ENCODE measurements around the gene EDC3.
A peak's percentile ranks its signal among the peaks of the same experiment; 100 is the strongest.

EDC3 gene

GRCh38 chr15:74626336-74626735 is 69.5 kb downstream of the EDC3 start:
- DNase-seq (ENCODE audit: low read depth) = no peak

DNA sequence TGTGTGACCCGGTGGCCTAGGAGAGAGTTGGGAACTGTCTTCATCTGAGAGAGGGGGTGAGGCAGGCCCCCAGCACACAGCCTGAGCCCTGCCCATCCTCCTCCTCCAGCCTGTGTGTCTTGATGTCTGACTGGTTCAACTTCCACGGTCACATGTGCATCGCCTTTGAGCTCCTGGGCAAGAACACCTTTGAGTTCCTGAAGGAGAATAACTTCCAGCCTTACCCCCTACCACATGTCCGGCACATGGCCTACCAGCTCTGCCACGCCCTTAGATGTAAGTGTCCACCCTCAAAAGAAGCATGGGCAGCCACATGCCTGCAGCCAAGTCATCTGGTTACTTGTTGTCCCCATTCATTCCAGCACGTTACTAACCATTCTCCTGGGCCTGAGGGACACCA is 70.1 kb downstream of the EDC3 start:
- DNase-seq (ENCODE audit: low read depth) = no peak

GRCh38 chr15:74624020-74624602 is 71.7 kb downstream of the EDC3 start:
- no peak for DNase-seq (ENCODE audit: low read depth)

- DNase-seq (ENCODE audit: low read depth) = no peak
Measured at GRCh38 chr15:74622758-74623157, 73.1 kb downstream of the EDC3 start.

- no peak for DNase-seq (ENCODE audit: low read depth)
Measured at GRCh38 chr15:74621936-74622335, 73.9 kb downstream of the EDC3 start.

GRCh38 chr15:74621546-74621920 is 74.3 kb downstream of the EDC3 start:
- no peak for DNase-seq (ENCODE audit: low read depth)

DNA sequence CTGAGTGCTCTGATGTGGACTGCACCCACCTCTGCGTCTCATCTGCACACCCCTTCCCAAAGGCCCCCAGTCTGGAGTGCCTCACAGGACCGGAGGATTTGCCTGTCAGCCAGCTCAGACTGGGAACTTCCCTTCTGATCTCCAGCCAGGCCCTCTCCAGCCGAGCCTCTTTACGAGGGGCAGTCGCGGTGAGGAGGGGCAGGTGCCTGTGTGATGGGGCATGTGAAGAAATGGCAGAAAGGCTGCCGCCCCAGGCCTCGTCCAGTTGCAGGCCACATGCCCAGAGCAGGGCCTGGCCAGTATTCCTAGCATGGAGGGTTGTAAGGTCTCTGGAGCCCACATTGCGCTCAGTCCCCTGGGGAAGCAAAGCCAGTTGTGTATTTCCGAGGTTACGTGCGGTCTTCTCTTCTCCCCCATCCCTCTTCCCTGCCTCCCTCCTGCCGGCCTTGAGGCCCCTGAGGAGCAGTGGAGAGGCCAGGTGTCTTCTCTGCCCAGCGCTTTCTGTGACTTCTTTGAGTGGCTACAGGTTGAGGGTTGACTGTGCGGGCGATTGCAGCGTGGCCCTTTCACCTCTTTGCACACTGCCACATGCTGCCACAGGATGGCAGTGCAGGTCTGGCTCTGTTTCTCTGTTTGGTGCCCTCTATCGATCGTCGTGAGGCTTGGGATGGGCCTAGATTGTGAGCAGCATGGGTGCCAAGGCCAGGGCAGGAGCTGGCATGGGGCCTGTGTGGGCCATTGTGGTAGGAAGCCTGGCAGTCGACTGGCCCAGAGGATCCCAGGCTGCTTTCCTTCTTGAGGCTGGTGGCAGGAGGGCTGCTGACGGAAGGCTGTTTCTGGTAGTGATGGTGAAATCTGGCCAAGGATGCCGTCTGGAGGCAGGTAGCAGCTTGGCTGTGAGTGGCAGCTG is 74.9 kb downstream of the EDC3 start:
- peak; percentile 73 for DNase-seq (ENCODE audit: low read depth)

DNA sequence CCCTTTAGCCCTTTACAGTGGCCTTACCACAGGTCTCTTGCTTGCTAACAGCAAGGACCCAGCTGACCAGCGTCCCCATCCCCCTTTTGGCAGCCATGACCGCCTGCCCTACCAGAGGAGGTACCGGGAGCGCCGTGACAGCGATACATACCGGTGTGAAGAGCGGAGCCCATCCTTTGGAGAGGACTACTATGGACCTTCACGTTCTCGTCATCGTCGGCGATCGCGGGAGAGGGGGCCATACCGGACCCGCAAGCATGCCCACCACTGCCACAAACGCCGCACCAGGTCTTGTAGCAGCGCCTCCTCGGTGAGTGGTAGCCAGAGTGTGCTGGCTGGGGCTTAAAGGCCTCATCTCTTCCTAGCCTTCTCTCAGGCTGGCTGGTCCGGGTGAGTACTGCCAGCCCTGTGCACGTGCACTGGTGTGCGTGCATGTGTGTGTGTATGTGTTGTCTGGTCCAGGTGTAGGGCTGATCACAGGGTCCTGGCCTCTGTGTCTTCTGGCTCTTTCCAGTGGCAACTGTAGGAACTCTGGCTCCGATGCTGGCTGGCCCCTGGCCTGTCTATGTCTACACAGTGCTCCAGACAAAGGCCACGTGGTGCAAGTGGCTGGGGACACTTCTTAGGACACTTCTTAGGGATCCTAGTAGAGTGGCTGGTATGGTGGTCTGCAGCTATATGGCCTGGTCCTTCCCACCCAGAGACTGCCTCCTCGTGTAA is 75.7 kb downstream of the EDC3 start:
- no peak for DNase-seq (ENCODE audit: low read depth)

GRCh38 chr15:74618841-74619596 is 76.8 kb downstream of the EDC3 start:
- no peak for DNase-seq (ENCODE audit: low read depth)

DNA sequence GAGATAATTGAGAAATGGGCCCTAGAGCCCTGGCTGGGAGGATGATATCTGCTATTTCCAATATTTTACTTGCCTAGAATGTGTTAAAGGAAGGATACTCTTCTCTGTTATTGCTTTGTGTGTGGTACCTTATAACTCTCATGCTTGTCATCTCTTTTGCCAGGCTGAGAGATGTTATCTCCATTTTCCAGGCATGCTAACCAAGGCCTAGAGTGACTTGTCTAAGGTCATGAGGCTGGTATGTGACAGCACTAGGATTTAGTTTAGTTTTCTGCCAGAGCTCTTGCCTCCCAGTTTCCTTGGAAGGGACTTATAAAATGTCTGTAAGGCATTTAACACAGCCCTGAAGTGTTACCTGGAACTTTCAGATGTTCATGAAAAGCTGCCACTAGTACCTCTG is 78.8 kb downstream of the EDC3 start:
- peak; percentile 39 for DNase-seq (ENCODE audit: low read depth)

DNA sequence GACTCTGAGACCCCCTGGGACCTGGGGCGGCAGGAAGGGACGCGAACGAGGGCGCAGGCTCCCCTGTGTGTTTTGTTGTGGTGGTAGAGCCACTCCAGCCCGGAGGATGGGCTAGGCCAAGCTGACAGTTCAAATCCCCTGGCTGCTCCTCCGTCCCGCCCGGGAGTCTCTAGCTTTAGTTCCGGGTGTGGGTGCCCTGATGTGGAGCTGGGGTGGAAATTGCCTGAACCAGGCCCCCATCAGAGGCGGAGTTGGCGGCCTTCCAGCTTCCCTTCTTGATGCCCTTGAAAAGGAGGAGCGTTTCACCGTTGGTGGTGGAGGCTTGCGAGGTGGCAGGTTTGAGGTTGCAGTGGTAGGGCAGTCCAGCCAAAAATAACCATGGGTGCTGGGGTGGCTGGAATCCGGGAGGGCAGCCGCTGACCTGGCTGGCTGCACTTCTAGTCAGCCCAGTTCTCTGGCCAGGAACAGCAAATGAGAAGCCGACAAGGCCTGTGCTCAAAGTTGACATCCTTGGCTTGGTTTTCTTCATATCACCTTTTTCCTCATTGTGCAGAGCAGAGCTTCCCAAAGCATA is 79.4 kb downstream of the EDC3 start:
- DNase-seq (ENCODE audit: low read depth) = peak; percentile 77

- DNase-seq (ENCODE audit: low read depth) = peak; percentile 92
Measured at GRCh38 chr15:74615508-74616365, 80.1 kb downstream of the EDC3 start, which contains the start of gene CLK3. Gene CLK3, plus strand, starts transcription at chr15:74615836. Its CDS starts 3,361 bp downstream, at chr15:74619197.

DNA sequence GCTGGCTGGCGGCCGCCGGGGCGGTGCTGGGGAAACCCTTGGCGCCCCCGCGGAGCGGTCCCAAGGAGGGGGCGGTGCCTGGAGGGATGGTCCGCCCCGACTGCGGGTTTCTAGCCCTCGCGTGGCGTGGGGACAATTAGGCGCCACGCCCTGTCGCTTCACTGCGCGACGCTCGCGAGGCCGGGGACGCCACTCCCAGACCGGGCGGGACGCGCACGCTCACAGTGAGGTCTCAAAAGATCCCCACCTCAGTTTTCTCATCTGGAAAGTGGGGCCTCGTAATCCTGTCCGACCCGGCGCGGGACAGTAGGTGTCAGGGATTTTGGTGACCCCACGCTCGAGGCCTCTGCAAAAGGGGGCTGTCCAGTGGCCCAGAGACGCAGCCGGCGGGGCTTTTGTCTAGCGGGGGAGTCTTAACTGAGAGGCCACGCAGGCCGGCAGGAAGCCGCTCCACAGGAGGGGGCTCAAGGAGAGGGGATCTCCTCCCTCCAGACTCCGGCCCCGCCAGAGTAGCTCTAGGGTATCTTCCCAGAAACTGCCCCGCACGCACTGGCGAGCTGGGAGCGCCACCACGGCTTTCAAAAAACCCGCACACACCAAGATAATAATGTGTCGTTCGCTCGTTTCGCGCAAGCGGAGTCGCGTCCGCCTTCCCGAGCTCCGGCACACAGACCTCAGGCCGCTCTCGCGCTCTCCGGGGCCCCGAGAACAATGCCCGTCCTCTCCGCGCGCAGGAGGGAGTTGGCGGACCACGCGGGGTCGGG is 80.9 kb downstream of the EDC3 start:
- DNase-seq (ENCODE audit: low read depth) = peak; percentile 84

DNA sequence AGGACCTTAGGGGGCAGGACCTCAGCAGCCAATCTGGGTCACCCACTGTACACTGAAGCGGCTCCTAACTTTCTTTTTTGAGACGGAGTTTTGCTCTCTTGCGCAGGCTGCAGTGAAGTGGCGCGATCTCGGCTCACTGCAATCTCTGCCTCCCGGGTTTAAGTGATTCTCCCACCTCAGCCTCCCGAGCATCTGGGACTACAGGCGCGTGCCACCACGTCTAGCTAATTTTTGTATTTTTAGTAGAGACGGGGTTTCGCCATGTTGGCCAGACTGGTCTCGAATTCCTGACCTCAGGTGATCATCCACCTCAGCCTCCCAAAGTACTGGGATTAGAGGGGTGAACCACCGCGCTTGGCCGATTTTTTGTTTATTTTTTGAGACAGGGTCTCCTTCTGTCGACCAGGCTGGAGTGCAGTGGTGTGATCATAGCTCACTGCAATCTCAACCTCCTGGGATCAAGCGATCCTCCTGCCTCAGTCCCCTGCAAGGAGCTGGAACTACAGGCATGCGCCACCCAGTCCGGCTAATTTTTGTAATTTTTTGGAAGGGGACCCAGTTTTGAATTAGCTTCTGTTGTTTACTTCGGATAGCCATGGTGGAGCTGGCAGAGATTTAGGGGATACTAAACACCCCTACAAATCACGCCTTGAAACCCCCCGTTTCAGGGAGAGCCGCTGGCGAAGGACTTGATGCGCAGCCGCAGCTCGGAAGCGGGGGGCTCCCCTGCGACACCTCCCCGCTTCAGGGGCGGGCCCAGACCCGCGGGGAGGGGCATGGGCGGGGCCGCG is 81.7 kb downstream of the EDC3 start:
- no peak for DNase-seq (ENCODE audit: low read depth)

- DNase-seq (ENCODE audit: low read depth) = peak; percentile 33
Measured at GRCh38 chr15:74613089-74613952, 82.5 kb downstream of the EDC3 start.

DNA sequence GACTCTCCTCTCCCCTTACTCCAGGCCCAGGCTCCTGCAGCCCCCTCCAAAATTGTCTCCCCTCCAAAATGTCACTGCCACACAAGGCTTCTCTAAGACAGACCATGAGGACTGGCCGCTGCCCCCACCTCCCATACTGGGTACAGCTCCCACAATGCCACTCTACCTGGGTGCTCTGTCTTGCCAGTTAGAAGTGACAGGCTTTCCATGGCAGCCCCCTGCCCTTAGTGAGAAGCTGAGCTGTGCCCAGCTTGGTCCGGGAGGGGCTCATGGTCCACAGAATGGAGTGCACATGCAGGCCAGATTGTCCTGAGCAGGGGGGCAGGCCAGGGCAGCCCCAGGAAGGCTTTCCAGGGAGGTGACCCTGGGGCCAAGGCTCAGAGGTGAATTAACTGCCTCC is 83.1 kb downstream of the EDC3 start:
- no peak for DNase-seq (ENCODE audit: low read depth)

- no peak for DNase-seq (ENCODE audit: low read depth)
Measured at GRCh38 chr15:74611834-74612233, 84.0 kb downstream of the EDC3 start.

DNA sequence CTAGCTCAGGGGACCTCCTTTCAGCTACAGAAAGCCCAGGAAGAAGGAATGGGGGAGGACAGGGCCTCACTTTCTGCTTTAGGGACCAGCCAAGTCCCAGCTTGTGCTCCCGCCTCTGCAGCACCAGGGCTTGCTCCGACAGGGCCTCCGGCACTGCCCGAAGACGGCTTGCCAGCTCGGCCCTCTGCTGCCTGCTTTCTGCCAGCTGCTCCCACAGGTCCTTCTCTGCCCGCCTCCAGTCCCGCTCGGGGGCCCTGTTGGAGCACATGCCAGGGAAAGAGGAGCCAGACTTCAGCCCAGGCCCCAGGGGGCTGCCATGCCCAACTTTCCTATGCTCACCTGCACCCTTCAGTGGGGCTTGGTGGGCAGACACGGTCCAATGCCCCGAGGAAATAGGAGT is 84.5 kb downstream of the EDC3 start:
- no peak for DNase-seq (ENCODE audit: low read depth)

Measured in EH (cell line).